Measurements from ENCODE around the gene DGKQ. TPM values are rescaled to one million over a fixed set of nuclear protein-coding genes. Genes with fewer than 3 reads are reported as not detected.

DGKQ gene
- total RNA-seq, 1 experiment from 2014 or later = 12.4 TPM

DNA sequence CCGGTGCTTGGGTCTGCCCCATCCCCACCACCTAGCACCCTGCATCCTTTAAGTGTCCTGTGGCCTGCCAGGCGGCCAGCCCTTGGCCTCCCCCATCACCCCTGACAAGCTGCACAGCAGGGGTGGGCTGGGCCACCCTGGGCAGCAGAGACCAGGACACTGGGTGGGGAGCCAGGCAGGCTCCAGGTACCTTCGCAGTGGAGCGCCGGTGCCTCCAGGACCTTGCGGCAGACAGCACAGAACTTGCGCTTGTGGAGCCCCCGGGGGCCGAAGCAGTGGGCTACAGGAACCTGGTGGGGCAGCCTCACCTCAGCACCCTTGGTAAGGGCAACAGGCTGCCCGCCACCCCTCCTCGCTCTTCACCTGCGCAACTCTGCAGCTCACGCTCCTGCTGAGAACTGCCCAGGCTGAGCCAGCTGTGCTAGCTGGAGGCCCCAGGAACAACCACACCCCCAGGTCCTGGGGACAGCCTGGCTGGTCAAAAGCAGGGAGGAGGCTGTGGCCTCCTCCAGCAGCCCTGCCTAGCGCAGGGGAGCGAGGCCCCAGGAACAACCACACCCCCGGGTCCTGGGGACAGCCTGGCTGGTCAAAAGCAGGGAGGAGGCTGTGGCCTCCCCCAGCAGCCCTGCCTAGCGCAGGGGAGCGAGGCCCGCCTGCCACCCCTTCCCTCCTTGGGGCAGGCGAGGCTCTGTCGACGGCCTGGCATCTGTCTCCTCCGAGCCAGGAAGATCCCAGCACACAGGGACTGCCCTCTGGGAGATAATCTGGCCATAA, 4.6 kb downstream of the DGKQ start:
- Histone ChIP-seq H3K79me1 (ENCODE audit: insufficient read depth, low read depth, low read length, poor library complexity, severe bottlenecking) (no peaks in the 10 kb centered on the region), H3T11ph (ENCODE audit: low read length) (no peak overlapping the region), H3K9ac (ENCODE audit: extremely low read depth, insufficient read length, low read length) (no peak overlapping the region), H3K4ac (ENCODE audit: low read depth, low read length) (no peak overlapping the region), H3K14ac (ENCODE audit: insufficient read depth, low read length) (no peak overlapping the region), H2BK5ac (ENCODE audit: insufficient read length, low read length) (no peak overlapping the region), H3K23me2 (ENCODE audit: insufficient read length, low read depth, low read length, poor library complexity, severe bottlenecking) (peaks cover 5% of the 10 kb centered on the region), H2BK20ac (ENCODE audit: low read depth, low read length, poor library complexity, severe bottlenecking) (no peak overlapping the region), H4K20me1 (ENCODE audit: control insufficient read depth, insufficient read depth, insufficient read length) (no peaks in the 10 kb centered on the region), H3K4me2 (ENCODE audit: insufficient read depth, insufficient read length, low read length) (no peak overlapping the region), H3K27me3 (ENCODE audit: insufficient read depth, low read length) (peaks cover 3% of the 10 kb centered on the region; the same call in 1 of the 2 replicates), H4K8ac (replicated peaks; ENCODE audit: insufficient read length, low read depth, low read length) (no peak overlapping the region), H3K79me2 (ENCODE audit: insufficient read depth, low read length) (no peaks in the 10 kb centered on the region), H4K5ac (ENCODE audit: insufficient read length, low read depth, low read length) (no peak overlapping the region), H3K4me1 (ENCODE audit: insufficient read depth, low read length) (no peaks in the 10 kb centered on the region), H3K9me3 (ENCODE audit: control insufficient read depth, low read depth, low read length) (no peaks in the 10 kb centered on the region), H2BK12ac (ENCODE audit: insufficient read length, low read depth, low read length) (no peak overlapping the region), H2BK120ac (ENCODE audit: low read depth, low read length, poor library complexity, severe bottlenecking) (no peak overlapping the region), H2AK5ac (ENCODE audit: insufficient read length, low read length) (no peak overlapping the region), H3K23ac (ENCODE audit: insufficient read length, low read depth, low read length) (no peak overlapping the region), H3K18ac (ENCODE audit: insufficient read length, low read depth, low read length) (no peak overlapping the region), H3K56ac (ENCODE audit: insufficient read length, low read depth, low read length) (no peak overlapping the region), H4K91ac (ENCODE audit: insufficient read length, low read depth, low read length) (no peak overlapping the region), H2BK15ac (ENCODE audit: low read depth, low read length) (no peak overlapping the region), H2AFZ (ENCODE audit: low read length) (no peak overlapping the region), H3K27ac (ENCODE audit: insufficient read length, low read depth, low read length) (no peak overlapping the region)
- peaks cover 0 to 2% of the 10 kb centered on the region in 2 experiments; a peak in 1 of 4 replicates for H3K4me1 Mint-ChIP-seq
- H3K27me3 Mint-ChIP-seq (ENCODE audit: low read depth) = peaks cover 5% of the 10 kb centered on the region
- no CpG with 5 or more reads among the region's 23 CpGs for WGBS (ENCODE audit: extremely low coverage, insufficient read length, low lambda C conversion rate)
- no peak overlapping the region for H3K4me3 Mint-ChIP-seq
- H3K9me3 Mint-ChIP-seq = no peaks in the 10 kb centered on the region
- DNase-seq = no peak
- no peak overlapping the region for H3K27ac Mint-ChIP-seq
- TF ChIP-seq, protein P1, sequence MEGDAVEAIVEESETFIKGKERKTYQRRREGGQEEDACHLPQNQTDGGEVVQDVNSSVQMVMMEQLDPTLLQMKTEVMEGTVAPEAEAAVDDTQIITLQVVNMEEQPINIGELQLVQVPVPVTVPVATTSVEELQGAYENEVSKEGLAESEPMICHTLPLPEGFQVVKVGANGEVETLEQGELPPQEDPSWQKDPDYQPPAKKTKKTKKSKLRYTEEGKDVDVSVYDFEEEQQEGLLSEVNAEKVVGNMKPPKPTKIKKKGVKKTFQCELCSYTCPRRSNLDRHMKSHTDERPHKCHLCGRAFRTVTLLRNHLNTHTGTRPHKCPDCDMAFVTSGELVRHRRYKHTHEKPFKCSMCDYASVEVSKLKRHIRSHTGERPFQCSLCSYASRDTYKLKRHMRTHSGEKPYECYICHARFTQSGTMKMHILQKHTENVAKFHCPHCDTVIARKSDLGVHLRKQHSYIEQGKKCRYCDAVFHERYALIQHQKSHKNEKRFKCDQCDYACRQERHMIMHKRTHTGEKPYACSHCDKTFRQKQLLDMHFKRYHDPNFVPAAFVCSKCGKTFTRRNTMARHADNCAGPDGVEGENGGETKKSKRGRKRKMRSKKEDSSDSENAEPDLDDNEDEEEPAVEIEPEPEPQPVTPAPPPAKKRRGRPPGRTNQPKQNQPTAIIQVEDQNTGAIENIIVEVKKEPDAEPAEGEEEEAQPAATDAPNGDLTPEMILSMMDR (conservative IDR thresholded peaks at IDR 0.05) = no peak
- no peaks in the 10 kb centered on the region for H3K36me3 Mint-ChIP-seq (ENCODE audit: insufficient read depth in 1 of 3, low read depth in 3 of 3)

Measured in H9 (cell line).